PC-3 (cell line): ENCODE data around the gene PDE9A. TPM values are rescaled to one million over a fixed set of nuclear protein-coding genes. Genes with fewer than 3 reads are reported as not detected.

Experiments
- ATAC-seq: fragments of 200-7000 bp; cut with Tn5 transposase; 2 replicates; pipeline ENCODE4 v1.9.1; 2020; ENCODE audit warnings: mild to moderate bottlenecking, moderate library complexity
- BruUV-seq: library from RNA; stranded (reverse); fragments of 400-500 nt; replicated peaks from 2 replicates; lab custom pipeline; 2021; lab: Mats Ljungman, UMichigan
- CTCF ChIA-PET: fragments of 300-600 bp; sonication (Branson Sonifier 250); formaldehyde crosslinking; loops from one replicate; lab custom pipeline; 2022; ENCODE audit warnings: antibody characterized with exemption; lab: Charles Lee
- POLR2A ChIA-PET: fragments of 300-600 bp; sonication (Branson Sonifier 250); formaldehyde crosslinking; loops from one replicate; lab custom pipeline; 2022; ENCODE audit warnings: antibody characterized with exemption; ENCODE audit not compliant: unreplicated experiment; lab: Charles Lee
- DNase-seq: peaks from one replicate; pipeline ENCODE4 v3.0.0-alpha.2; 2015
- H2AFZ ChIP-seq: fragments of 300-600 bp; sonication (generic); 2 replicates; pipeline ENCODE4 v1.6.0; 2016; ENCODE audit warnings: antibody characterized with exemption, low read length
- H3F3A ChIP-seq: fragments of 300-600 bp; sonication (generic); one replicate; pipeline ENCODE4 v1.6.0; 2017; ENCODE audit warnings: antibody characterized with exemption, low read length, control low read depth, mild to moderate bottlenecking; ENCODE audit not compliant: unreplicated experiment
- H3K27ac ChIP-seq: fragments of 300-600 bp; sonication (generic); 2 replicates; pipeline ENCODE4 v1.5.1; 2016; ENCODE audit warnings: mild to moderate bottlenecking, low read length
- H3K27me3 ChIP-seq: fragments of 300-600 bp; sonication (generic); 2 replicates; pipeline ENCODE4 v1.6.1; 2016; ENCODE audit warnings: low read length, mixed read lengths
- H3K36me3 ChIP-seq: fragments of 300-600 bp; sonication (generic); 2 replicates; pipeline ENCODE4 v1.6.1; 2016; ENCODE audit warnings: low read depth, mixed run types, low read length, mixed read lengths
- H3K4me1 ChIP-seq: fragments of 300-600 bp; sonication (generic); 2 replicates; pipeline ENCODE4 v1.5.1; 2016; ENCODE audit warnings: low read length; ENCODE audit not compliant: insufficient read depth
- H3K4me2 ChIP-seq: fragments of 300-600 bp; sonication (generic); 2 replicates; pipeline ENCODE4 v1.6.0; 2016; ENCODE audit warnings: low read length
- H3K4me3 ChIP-seq: fragments of 300-600 bp; sonication (generic); 2 replicates; pipeline ENCODE4 v1.5.1; 2016; ENCODE audit warnings: mild to moderate bottlenecking, low read length, mixed read lengths
- H3K79me2 ChIP-seq: fragments of 300-600 bp; sonication (generic); 2 replicates; pipeline ENCODE4 v1.6.1; 2017; ENCODE audit warnings: low read length, mixed read lengths
- H3K9ac ChIP-seq: fragments of 300-600 bp; sonication (generic); 2 replicates; pipeline ENCODE4 v1.6.0; 2016; ENCODE audit warnings: mild to moderate bottlenecking, low read length
- H3K9me2 ChIP-seq: fragments of 300-600 bp; sonication (generic); replicated peaks from 2 replicates; pipeline ENCODE4 v1.6.1; 2016; ENCODE audit warnings: mixed run types, low read length, mixed read lengths
- H3K9me3 ChIP-seq: fragments of 300-600 bp; sonication (generic); 2 replicates; pipeline ENCODE4 v1.6.1; 2016; ENCODE audit warnings: low read length, mixed read lengths
- H4K20me1 ChIP-seq: fragments of 300-600 bp; sonication (generic); 2 replicates; pipeline ENCODE4 v1.6.1; 2016; ENCODE audit warnings: low read length, mixed read lengths
- CTCF ChIP-seq: fragments of 300-600 bp; sonication (generic); conservative IDR thresholded peaks from 2 replicates; pipeline ENCODE4 v1.5.1; 2017; ENCODE audit warnings: antibody characterized with exemption, low read depth, mild to moderate bottlenecking, low read length
- EZH2 ChIP-seq: fragments of 300-600 bp; sonication (generic); IDR thresholded peaks from one replicate; pipeline ENCODE4 v1.6.1; 2017; ENCODE audit warnings: antibody characterized with exemption, mild to moderate bottlenecking, low read length; ENCODE audit not compliant: unreplicated experiment
- EZH2phosphoT487 ChIP-seq: fragments of 300-600 bp; sonication (generic); IDR thresholded peaks from 2 replicates; pipeline ENCODE4 v1.6.1; 2018; ENCODE audit warnings: mild to moderate bottlenecking, antibody characterized with exemption, low read length, borderline replicate concordance
- intact Hi-C: fragments of 100-400 bp; cut with micrococcal nuclease; formaldehyde crosslinking; loops from 2 replicates; pipeline ENCODE4 v1.9.0; 2023
- total RNA-seq: library from RNA; depleted of rRNA; stranded (reverse); fragments of >200 nt; gene quantifications from 2 replicates; pipeline ENCODE4 v1.2.3, GENCODE V29; 2014

PDE9A gene
- total RNA-seq, 1 experiment from 2014 or later, result 0.33 TPM

- no peaks in the 10 kb centered on the region for H3F3A ChIP-seq
- no peaks in the 10 kb centered on the region for H3K79me2 ChIP-seq
- no peak overlapping the region for H3K4me3 ChIP-seq
- H3K4me1 ChIP-seq, result no peaks in the 10 kb centered on the region
- TF ChIP-seq CTCF, result no peak
- no peak for TF ChIP-seq EZH2phosphoT487
- no peak for TF ChIP-seq EZH2
- ChIA-PET CTCF (no interaction called here), POLR2A (no interaction called here)
- H3K4me2 ChIP-seq, result no peak overlapping the region
- no peaks in the 10 kb centered on the region for H4K20me1 ChIP-seq
- peaks cover 30% of the 10 kb centered on the region for H3K27me3 ChIP-seq
- H3K9me2 ChIP-seq, result no peaks in the 10 kb centered on the region
- ATAC-seq, result no peak
- no peaks in the 10 kb centered on the region for H3K36me3 ChIP-seq
- no peak for DNase-seq
- H3K9ac ChIP-seq, result no peak overlapping the region
- H3K27ac ChIP-seq, result no peak overlapping the region
- intact Hi-C loops, result no loop called here
- no peak overlapping the region for H2AFZ ChIP-seq
- H3K9me3 ChIP-seq, result no peaks in the 10 kb centered on the region
- BruUV-seq, result no TSS peak
Measured at GRCh38 chr21:42648606-42649005, 4.8 kb upstream of the PDE9A start.

GRCh38 chr21:42649122-42650032 is 4.0 kb upstream of the PDE9A start:
- ChIA-PET CTCF (no interaction called here), POLR2A (no interaction called here)
- H3K4me3 ChIP-seq, result no peak overlapping the region
- DNase-seq (no peak), ATAC-seq (no peak)
- no peak overlapping the region for H2AFZ ChIP-seq
- H3K9ac ChIP-seq, result no peak overlapping the region
- H3F3A ChIP-seq, result no peaks in the 10 kb centered on the region
- peaks cover 35% of the 10 kb centered on the region for H3K27me3 ChIP-seq
- TF ChIP-seq EZH2phosphoT487 (no peak), EZH2 (no peak), CTCF (no peak)
- no peaks in the 10 kb centered on the region for H4K20me1 ChIP-seq
- no peak overlapping the region for H3K27ac ChIP-seq
- H3K9me2 ChIP-seq, result no peaks in the 10 kb centered on the region
- intact Hi-C loops, result loop anchor here (5.0 kb wide), 1 partner anchor 168 kb away; no protein-coding TSS in a partner anchor
- H3K79me2 ChIP-seq, result no peaks in the 10 kb centered on the region
- no peaks in the 10 kb centered on the region for H3K36me3 ChIP-seq
- no peaks in the 10 kb centered on the region for H3K9me3 ChIP-seq
- no peak overlapping the region for H3K4me2 ChIP-seq
- 0 out of 2 replicates have a peak, but pooled peaks cover 4% of the 10 kb centered on the region for H3K4me1 ChIP-seq
- BruUV-seq, result no TSS peak

- H3K4me1 ChIP-seq, result peaks cover 8% of the 10 kb centered on the region; the same call in 1 of the 2 replicates
- POLR2A ChIA-PET, result no interaction called here
- H3K9me2 ChIP-seq, result no peaks in the 10 kb centered on the region
- no peaks in the 10 kb centered on the region for H3K9me3 ChIP-seq
- CTCF ChIA-PET, result no interaction called here
- DNase-seq, result no peak
- ATAC-seq, result no peak
- H3K4me2 ChIP-seq, result no peak overlapping the region
- no peaks in the 10 kb centered on the region for H3F3A ChIP-seq
- no peak overlapping the region for H3K9ac ChIP-seq
- H3K27ac ChIP-seq, result no peak overlapping the region
- H3K79me2 ChIP-seq, result no peaks in the 10 kb centered on the region
- no peaks in the 10 kb centered on the region for H3K36me3 ChIP-seq
- no peak overlapping the region for H3K4me3 ChIP-seq
- peaks cover 41% of the 10 kb centered on the region for H3K27me3 ChIP-seq
- no peaks in the 10 kb centered on the region for H4K20me1 ChIP-seq
- TF ChIP-seq EZH2phosphoT487, result no peak
- no peak for TF ChIP-seq CTCF
- TF ChIP-seq EZH2, result no peak
- BruUV-seq, result no TSS peak
- intact Hi-C loops, result loop anchor here (5.0 kb wide), 1 partner anchor 167 kb away; no protein-coding TSS in a partner anchor
- H2AFZ ChIP-seq, result no peak overlapping the region
Measured at GRCh38 chr21:42650033-42650370, 3.4 kb upstream of the PDE9A start.
